HG03108 (cell line): ENCODE measurements around the gene SHROOM1.

Experiments used
- ATAC-seq: cut with Tn5 transposase; IDR thresholded peaks from one replicate; pipeline ENCODE4 v1.9.1; 2021; ENCODE audit warnings: moderate library complexity; ENCODE audit not compliant: unreplicated experiment

SHROOM1 gene

GRCh38 chr5:132825033-132825833 lies 5.2 kb downstream of the SHROOM1 start:
- no peak for ATAC-seq

- no peak for ATAC-seq
Observed at GRCh38 chr5:132824426-132824825, 6.0 kb downstream of the SHROOM1 start.

DNA sequence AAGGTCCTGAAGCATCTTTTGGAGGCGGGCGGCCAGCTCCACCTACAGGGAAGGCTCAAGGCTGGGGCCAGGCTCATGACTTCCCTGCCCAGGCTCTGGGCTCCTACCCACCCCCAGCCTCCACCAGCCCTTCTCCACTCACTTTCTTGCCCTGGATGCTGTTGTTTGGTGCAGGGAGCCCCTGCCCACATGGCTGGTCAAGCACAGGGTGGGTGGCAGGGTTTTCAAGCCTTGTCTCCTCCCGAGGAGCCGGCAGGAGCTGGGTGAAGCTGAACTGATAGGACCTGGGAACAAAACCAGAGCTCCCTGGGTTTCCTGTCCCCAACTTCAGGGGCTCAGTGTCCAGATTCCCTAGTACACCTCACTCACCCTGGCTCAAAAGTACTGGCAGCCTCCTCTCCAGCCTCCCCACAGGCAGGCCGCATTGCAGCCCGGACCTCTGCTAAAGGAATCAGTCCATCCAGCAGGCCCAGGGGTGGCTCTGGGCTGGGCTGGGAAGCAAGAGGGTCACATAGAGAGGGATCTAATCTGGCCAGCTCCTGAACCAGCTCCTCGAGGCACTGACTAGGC lies 6.9 kb downstream of the SHROOM1 start:
- ATAC-seq = no peak

DNA sequence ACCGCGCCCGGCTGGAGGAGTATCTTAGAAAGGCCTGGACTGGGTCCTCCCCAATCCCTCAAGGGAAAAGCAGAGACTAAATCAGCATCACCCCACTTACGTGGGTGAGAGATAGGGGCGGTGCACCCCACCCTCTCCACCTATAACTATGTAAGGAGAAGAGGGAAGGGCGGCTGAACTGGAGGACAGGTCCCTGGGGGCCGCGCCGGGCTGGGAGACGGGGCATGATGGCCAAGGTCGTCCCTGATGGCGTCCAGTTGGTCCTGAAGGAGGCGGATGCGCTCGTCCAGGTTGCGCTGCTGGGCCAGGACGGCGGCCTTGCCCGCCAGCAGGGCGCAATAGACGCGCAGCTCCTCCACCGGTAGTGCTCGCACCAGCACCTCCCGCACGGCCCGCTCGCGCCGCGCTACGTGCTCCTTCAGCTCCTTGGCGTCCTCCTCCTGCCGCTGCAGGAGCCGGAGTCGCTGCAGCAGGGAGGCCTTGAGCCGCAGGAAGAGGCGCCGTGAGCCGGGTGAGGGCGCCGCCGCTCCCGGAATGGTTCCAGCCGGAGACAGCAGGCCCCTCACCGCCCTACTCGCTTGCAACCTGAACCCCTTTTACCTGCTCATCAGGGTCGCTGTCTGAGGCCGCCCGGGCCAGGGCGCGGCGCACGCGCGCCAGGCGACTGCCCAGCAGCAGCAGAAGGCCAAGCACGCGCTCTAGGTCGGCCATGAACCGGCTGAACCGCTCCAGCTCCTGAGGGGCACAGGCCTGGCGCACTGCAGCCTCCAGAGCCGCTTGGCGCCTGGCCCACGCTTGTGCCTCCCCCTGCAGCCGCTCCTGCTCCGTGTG lies 7.6 kb downstream of the SHROOM1 start:
- no peak for ATAC-seq

GRCh38 chr5:132821791-132822190 lies 8.7 kb downstream of the SHROOM1 start:
- no peak for ATAC-seq

GRCh38 chr5:132821350-132821749 lies 9.1 kb downstream of the SHROOM1 start:
- ATAC-seq = no peak

GRCh38 chr5:132820162-132820754 lies 10.2 kb downstream of the SHROOM1 start:
- peak; percentile 56 for ATAC-seq

DNA sequence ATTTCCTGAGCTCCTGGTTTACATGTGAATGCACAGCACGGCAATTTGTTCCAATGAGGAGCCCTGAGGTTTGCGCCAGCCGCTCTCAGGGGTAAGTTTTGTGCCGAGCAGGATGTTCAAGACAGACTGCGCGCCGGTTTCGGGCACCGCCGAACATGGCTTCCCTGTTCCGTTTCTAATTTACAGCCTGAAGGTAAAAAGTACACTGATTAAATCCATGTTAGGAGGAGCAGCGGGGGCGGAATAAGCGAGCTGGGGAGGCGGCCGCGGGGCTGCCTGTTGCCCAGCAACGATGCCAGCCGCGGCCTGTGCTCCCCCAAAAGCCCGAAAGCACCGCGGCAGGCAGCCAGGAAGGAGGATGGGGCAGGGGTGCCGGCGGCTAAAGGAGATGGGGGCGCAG lies 11.0 kb downstream of the SHROOM1 start:
- ATAC-seq = no peak

DNA sequence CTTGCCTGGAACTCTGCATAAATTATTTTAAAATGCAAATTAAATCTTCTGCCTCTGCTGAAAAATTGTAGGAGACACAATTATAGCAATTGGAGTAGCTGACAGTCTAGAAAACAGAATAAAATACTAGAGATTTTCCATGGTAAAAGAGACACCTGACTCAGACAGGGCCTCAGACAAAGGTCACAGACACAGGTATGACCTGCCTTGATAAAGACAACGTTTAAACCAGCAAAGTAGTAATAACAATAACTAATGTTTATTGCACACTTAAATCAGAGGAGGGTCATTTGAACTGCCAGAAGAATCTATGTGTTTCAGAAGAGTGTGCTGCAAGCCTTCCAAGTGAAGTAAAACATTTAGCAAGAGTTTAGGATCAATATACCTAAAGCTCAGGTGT lies 13.4 kb downstream of the SHROOM1 start:
- no peak for ATAC-seq

- ATAC-seq = no peak
Observed at GRCh38 chr5:132816554-132816953, 13.9 kb downstream of the SHROOM1 start.

- ATAC-seq = no peak
Observed at GRCh38 chr5:132816083-132816482, 14.4 kb downstream of the SHROOM1 start.

- no peak for ATAC-seq
Observed at GRCh38 chr5:132815454-132815853, 15.0 kb downstream of the SHROOM1 start.

GRCh38 chr5:132814503-132815294 lies 15.7 kb downstream of the SHROOM1 start:
- no peak for ATAC-seq

- no peak for ATAC-seq
Observed at GRCh38 chr5:132813599-132814502, 16.6 kb downstream of the SHROOM1 start.

DNA sequence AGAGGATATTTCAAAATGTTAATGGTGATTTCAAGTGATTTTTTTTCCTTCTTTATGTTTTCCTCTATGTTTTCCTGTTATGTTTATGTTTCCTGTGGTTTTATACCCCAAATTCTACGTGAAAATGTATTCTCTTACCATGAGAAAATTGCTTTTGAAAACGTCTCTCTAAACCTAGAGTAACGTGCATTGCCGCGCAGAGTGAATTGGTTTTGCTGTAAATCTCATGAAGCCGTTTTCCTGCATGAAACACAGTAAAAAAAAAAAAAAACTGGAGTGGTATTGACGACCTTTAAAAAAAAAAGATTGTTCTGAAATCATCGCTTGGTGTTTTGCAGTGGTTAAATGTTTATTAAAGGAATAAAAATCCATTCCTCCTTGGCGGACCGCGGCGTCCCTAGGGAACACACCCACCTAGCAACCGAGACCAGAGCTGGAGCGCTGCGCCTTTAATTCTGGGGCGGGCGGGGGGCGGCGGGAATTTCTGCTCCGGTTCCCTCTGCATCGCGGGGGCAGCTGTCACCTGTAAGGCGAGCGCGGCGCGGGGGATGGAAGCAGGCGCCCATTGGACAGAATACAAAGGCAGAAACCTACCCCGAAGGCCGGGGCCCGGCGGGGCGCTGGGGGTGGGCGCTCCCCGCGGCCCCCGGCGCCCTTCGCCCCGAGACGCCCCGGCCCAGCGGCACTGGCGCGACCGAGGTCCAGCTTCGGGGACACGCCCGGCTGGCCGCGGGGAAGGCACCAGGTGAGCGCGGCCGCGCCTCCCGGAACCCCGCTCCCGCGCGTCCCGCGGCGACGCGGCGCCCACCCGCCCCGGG lies 17.5 kb downstream of the SHROOM1 start, which contains the start of gene SOWAHA:
TSS of gene SOWAHA (plus strand) at position 522 of the 818 bp plus-strand sequence. CDS start 320 bp downstream, outside the sequence.
- ATAC-seq = no peak

GRCh38 chr5:132812123-132812765 lies 18.2 kb downstream of the SHROOM1 start:
- no peak for ATAC-seq

- ATAC-seq = no peak
Observed at GRCh38 chr5:132810605-132811004, 19.8 kb downstream of the SHROOM1 start.

- ATAC-seq = no peak
Observed at GRCh38 chr5:132808866-132809265, 21.6 kb downstream of the SHROOM1 start.
